ENCODE measurements around the gene ACAP2.
"Not testable (repeated sequence)": the region's sequence is repeated elsewhere in the genome, so short reads cannot be mapped to it uniquely, and the experiment has no call there.

ACAP2 gene

DNA sequence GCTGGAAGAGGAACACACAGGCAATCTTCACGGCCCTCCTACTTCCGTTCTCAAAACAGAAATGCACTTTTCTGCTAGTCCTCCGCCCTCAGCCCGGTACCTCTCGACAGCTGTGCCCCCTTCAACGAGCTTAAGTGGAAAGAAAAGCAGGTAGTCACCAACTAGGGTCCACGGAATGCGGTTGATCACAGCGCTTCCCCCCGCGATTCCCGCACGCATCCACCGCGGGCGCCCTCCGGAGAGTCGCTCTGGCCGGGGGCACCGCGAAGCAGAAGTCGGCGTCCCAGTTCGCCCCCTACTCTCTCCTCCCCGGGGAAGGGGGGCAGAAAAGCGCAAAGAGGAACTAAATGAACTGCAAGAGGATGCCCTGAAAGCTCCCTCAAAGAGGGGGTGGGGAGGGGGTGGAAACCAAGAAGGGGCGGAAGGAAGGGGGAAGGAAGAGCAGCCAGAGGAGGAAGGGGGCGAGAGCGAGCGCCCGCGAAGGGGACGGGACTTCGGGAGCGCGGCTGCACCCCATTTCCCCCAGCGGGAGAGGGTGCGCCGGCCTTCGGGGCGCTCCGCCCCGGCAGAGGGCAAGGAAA lies 738 bp downstream of the ACAP2 start:
- no peak for DNase-seq

GRCh38 chr3:195441476-195441991 lies 1.3 kb downstream of the ACAP2 start:
- DNase-seq = peak; percentile 27

DNA sequence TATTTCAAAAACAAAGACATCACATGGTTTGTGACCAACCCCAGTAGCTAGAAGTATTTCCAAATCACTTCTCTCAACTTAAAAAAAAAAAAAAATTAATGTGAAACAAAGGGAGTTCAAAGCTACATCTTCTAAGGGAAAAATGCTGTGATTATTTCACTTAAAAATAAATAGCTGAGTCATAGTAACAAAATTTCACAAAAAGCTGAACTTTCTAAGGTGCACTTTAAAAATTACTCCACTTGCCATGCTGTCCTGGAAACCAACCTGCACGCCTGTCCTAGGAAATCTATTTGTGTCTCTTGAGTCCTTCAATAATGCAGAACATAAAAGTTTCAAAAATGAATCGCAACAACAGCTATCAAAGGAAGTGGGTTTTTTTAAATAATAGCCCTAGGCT lies 1.8 kb downstream of the ACAP2 start:
- DNase-seq = no peak

GRCh38 chr3:195440379-195440778 lies 2.4 kb downstream of the ACAP2 start:
- no peak for DNase-seq

DNA sequence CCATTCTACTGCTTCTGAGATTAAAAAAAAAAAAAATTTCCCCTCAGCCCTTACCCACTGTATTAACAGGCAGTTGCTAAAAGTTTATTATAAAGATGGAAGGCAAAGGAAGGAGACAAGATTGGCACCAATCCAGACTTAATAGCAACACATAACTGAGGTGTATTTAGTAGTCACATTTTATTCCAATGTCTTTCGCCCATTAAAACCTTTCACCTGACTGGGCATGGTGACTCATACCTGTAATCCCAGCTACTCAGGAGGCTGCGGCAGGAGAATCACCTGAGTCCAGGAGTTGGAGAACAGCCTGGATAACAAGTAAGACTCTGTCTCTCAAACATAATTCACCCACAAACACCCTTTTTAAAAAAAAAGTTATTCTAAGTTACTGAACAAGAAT lies 4.4 kb downstream of the ACAP2 start:
- DNase-seq = no peak

- DNase-seq = no peak
Measured at GRCh38 chr3:195425849-195426248, 17.0 kb downstream of the ACAP2 start.

DNA sequence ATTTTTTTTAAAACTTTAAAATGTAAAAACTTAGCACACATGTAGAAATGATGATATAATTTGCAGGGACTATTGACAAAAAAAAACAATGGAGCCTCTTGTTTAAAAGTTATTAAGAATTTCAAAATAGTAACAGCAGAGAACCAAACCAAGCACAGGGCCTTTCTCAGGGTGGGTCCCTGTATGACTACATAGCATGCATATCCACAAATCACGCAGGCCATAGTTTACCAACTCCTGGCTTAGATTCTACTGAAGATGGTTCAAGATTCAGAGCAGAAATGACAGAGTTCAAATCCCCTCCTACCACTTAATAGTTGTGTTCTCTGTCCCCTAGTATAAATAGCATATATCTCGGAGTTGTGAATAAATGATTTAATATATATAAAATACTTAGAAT lies 19.0 kb downstream of the ACAP2 start:
- no peak for DNase-seq

DNA sequence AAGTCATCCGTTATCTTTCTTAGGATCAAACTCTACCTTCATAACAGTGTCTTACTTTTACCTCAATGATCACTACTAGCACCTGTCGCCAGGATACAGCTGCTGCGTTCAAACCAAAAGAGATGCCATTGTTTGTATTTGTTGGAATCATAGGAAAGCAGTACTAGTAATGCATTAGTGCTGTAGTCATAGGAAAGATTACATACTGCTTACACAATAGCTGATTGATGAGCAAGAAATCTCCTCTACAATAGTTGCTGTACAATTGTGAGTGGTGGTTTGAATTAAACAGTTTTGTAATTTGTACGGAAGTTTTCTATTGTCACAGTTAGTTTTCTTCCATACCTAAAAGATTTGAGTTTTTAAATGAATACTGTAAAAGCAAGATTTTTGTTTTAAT lies 21.4 kb downstream of the ACAP2 start:
- no peak for DNase-seq

DNA sequence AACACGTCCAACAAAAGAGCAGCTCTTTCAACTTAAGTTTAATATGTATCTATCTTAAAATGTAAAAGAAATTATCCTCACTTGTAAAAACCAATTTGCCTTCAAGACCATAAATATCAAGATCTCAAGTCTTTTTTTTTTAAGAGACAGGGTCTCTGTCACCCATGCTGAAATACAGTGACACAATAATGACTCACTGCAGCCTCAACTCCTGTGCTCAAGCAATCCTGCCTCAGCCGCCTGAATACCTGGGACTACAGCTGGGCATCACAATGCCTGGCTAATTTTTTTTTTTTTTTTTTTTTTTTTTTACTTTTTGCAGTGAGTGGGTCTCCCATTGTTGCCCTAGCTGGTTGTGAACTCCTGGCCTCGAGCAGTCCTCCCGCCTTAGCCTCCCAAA lies 26.0 kb downstream of the ACAP2 start:
- DNase-seq = no peak

DNA sequence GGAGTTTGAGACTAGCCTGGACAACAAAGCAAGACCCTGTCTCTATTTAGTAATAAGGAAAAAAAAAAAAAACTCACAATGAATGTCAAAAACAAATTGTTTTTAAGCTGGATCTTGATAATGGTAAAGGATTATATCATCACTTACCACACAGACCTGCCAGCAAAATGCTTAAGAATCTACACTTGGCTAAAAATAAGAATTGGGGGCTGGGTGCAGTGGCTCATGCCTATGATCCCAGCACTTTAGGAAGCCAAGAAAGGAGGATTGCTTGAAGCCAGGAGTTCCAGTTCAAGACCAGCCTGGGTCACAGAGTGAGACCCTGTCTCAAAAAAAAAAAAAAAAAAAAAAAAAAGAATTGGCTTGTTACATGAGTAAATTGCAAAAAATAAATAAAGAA lies 31.0 kb downstream of the ACAP2 start:
- DNase-seq = no peak

GRCh38 chr3:195410546-195410945 lies 32.3 kb downstream of the ACAP2 start:
- no peak for DNase-seq

GRCh38 chr3:195407531-195408409 lies 35.0 kb downstream of the ACAP2 start:
- DNase-seq = no peak

DNA sequence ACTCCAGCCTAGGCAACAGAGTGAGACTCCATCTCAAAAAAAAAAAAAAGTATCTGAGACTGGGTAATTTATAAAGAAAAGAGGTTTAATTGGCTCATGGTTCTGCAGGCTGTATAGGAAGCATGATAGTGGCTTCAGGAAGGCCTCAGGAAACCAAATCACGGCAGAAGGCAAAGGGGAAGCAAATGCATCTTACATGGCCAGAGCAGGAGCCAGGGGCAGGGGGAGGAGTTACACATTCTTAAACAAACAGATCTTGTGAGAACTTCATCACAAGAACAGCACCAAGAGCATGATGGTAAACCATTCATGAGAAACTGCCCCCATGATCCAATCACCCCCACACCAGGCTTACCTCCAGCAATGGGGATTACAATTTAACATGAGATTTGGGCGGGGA lies 37.2 kb downstream of the ACAP2 start:
- no peak for DNase-seq

DNA sequence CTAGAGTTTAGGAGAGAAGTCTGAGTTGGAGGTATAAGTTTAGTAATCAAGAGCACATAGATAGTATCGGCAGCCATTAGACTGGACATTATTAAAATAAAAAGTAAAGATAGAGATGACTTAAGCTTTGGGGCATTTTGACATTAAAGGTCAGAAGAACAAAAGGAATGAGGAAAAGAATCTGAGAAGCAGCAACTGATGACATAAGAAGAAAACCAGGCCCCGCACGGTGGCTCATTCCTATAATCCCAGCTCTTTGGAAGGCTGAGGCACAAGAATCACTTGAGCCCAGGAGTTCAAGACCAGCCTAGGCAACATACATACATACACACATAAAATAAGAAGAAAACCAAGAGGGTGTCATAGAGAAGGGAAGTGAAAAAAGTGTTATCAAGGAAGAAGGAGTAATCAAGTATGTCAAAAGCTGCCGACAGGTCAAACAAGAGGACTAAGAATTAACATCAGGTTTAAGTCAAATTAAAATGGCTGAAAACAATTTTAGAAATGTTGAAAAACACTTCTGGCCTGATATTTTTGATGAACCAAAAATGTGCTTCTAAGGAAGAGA lies 38.9 kb downstream of the ACAP2 start:
- DNase-seq = no peak

DNA sequence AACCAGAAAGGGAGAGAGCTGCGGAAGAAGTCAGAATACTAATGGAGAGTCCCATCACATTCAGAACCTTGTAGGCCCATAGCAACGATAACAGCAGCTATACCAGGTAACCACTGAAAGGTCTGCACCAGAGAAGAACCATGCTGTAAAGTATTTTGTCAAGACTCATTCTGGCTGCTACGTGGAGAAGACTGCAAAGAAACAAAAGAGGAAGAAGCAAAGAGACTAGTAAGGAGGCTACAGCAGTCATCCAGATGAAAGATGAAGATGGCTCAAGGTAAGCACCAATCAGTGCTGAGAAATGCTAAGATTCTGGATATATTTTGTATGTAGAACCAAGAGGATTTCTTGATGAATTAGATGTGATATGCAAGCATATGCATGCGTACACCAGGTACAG lies 39.6 kb downstream of the ACAP2 start:
- no peak for DNase-seq

DNA sequence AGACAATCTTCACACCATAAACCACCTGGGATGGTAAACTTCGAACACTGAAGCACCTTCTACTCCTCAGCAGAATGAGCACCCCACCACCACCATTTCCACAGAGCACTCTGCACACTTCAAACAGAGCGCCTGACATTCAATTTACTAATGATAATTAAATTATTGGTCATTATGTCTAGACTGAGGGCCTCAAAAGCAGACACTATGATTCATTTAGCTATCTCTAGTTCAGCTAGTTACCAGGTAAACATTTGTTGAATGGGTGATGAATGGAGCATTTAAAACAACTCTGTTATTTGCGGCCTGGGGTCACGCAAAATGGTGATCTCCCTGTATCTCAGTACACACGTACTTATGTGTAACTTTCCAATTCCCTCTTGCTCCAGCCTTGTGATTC lies 40.9 kb downstream of the ACAP2 start:
- DNase-seq = no peak

- DNase-seq = not testable (repeated sequence)
Measured at GRCh38 chr3:195398460-195398859, 44.4 kb downstream of the ACAP2 start.

- DNase-seq = no peak
Measured at GRCh38 chr3:195397524-195397923, 45.3 kb downstream of the ACAP2 start.

DNA sequence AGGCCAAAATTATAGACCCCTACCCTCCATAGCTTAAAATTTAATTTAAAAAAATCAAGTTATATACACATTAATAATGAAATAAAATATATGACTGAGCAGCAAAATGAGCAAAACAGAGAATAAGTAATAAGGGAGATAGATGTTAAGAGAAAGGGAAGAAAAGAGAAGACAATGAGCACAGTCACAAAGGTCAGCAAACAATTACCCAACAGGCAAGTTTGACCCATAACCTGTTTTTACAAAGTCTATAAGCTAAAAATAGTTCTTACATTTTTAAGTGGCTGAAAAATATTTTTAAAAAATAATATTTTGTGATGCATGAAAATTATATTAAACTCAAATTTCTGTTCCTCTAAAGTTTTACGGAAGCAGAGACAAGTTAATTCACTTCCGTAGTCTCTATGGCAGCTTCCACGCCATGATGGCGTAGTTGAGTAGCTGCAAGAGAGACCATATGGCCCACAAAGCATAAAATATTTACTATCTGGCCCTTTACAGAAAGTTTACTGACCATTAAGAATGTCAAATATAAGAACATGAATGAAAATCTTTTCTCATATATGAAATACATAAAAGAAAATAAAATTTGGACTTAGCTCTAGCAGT lies 47.5 kb downstream of the ACAP2 start:
- DNase-seq = no peak

GRCh38 chr3:195394700-195395099 lies 48.1 kb downstream of the ACAP2 start:
- no peak for DNase-seq

GRCh38 chr3:195394024-195394423 lies 48.8 kb downstream of the ACAP2 start:
- DNase-seq = no peak

DNA sequence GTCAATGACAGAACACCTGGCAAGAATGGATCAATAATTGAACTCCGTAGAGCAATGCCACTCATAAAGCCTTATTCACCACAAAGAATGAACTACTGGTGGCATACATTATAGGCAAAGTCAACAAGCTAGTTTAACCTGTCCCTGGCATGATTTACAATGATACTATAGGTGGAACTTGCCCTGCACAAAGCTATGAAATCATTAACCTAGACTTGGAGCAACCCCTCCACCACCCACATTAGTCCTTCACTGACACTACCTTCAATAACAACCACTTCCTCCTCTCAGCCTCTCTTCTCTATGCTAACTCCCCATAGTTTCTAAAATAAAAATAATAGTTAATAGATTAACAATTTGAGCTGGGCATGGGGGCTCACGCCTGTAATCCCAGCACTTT lies 54.4 kb downstream of the ACAP2 start:
- DNase-seq = no peak

- DNase-seq = no peak
Measured at GRCh38 chr3:195386739-195387138, 56.1 kb downstream of the ACAP2 start.

GRCh38 chr3:195385526-195385925 lies 57.3 kb downstream of the ACAP2 start:
- no peak for DNase-seq

All from NCI-H2029 treated with DMSO at 0.1 percent for 48 hours (cell line).